AG04449 (cell line): ENCODE data around the gene PCSK2.

ENCODE experiments used
- CTCF ChIA-PET: fragments of 350-600 bp; formaldehyde crosslinking; extraction: SDS; loops from one replicate; lab custom pipeline; 2021; ENCODE audit warnings: antibody characterized with exemption; lab: Yijun Ruan, JAX
- POLR2A ChIA-PET: fragments of 400-600, 350-600 bp; formaldehyde crosslinking; extraction: SDS; loops from one replicate; lab custom pipeline; 2020; ENCODE audit warnings: antibody characterized with exemption, inconsistent platforms; lab: Yijun Ruan, JAX
- DNase-seq: peaks from one replicate; pipeline ENCODE4 v3.0.0-alpha.2; 2010; ENCODE audit warnings: low read depth, low spot score
- H3K4me3 ChIP-seq: 2 replicates; pipeline ENCODE4 v1.5.1; 2011; ENCODE audit warnings: low read depth, mild to moderate bottlenecking, control low read depth, low read length
- CTCF ChIP-seq: IDR thresholded peaks from one replicate; pipeline ENCODE4 v1.5.1; 2011; ENCODE audit warnings: mild to moderate bottlenecking, moderate library complexity, low read length, control low read depth, inconsistent platforms; ENCODE audit not compliant: insufficient read depth; ENCODE audit errors: missing control alignments

Gene PCSK2

DNA sequence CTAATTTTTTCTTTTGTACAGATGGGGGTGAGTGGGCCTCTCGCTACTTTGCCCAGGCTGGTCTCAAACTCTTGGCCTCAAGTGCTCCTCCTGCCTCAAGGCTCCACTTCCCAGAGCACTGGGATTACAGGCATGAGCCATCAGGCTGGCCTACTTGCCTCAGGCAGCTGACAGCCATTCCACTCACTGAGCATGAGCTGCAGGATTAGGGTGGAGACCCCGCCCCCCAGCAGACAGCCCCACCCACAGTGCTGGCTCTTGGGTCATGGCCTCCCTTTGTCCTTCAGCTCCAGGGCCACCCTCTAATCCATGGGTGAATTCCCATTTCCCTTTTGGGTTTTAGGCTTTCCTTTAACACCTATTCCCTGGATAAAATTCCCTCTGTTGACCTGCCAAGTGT, 222.2 kb downstream of the PCSK2 start:
- TF ChIP-seq CTCF: no peak
- H3K4me3 ChIP-seq: no peak overlapping the region
- ChIA-PET CTCF (interaction anchor here (1.5 kb wide), 1 partner anchor 19 kb away, joined by 3 read pairs; no protein-coding TSS in a partner anchor), POLR2A (no interaction called here)
- DNase-seq: no peak

DNA sequence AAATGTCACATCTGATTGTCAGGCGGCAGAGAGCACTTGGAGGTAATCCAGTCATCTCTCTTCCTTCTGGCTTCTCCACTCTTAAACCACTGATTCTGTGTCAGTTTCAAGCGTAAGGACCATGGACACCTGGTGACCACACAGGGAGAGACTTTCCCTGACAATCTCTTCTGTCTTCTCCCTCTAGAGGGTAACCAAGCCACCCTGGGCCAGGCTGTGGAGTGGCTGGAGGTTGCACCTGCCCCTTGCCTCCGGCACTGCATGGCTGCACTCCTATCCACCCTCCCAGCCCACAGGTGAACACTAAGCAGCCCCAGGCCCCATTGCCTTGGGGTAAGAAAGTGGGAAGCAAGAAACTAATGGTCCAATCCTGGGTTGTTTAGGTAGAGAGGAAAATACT, 225.6 kb downstream of the PCSK2 start:
- DNase-seq: no peak
- ChIA-PET POLR2A (no interaction called here), CTCF (interaction anchor here (1.1 kb wide), 1 partner anchor 648 kb away, joined by 3 read pairs; no protein-coding TSS in a partner anchor)
- TF ChIP-seq CTCF: no peak
- H3K4me3 ChIP-seq: no peak overlapping the region

- CTCF ChIA-PET: interaction anchor here (1.1 kb wide), 1 partner anchor 649 kb away, joined by 3 read pairs; no protein-coding TSS in a partner anchor
- POLR2A ChIA-PET: no interaction called here
- TF ChIP-seq CTCF: no peak
- H3K4me3 ChIP-seq: no peak overlapping the region
- DNase-seq: no peak
These were observed 226.8 kb downstream of the PCSK2 start for GRCh38 chr20:17453592-17453991.

GRCh38 chr20:17456279-17456678, 229.4 kb downstream of the PCSK2 start:
- no peak for DNase-seq
- TF ChIP-seq CTCF: no peak
- no peak overlapping the region for H3K4me3 ChIP-seq
- POLR2A ChIA-PET: no interaction called here
- CTCF ChIA-PET: no interaction called here

GRCh38 chr20:17457079-17457478, 230.2 kb downstream of the PCSK2 start:
- ChIA-PET POLR2A (no interaction called here), CTCF (no interaction called here)
- no peak for TF ChIP-seq CTCF
- no peak overlapping the region for H3K4me3 ChIP-seq
- DNase-seq: no peak

DNA sequence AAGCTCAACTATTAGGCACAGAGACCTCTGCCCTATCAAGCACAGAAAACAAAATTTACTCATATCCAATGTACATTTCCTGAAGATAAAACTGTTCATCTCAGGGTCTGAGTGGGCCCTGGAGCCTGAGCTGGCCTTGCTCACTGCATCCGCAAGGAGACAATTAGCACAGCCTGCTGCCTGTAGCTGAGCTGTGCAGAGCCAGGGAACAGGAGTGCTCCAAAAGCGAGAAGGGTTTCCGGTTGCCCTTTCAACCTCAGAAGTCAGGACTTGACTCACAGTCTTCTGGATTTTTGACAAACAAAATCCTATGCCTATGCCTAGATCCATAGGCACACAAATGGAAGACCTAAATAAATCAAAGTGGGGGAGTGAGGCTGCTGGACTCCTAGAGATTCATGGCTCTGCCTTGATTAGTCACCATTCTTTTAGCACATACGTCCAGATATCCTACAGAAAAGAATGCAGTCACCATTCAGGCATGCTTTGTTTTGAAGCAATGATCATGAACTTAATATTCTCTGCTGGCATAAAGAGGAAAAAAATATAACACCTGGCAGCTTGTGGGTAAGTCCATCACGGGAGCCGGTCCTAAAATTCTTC, 230.8 kb downstream of the PCSK2 start:
- TF ChIP-seq CTCF: no peak
- ChIA-PET CTCF (interaction anchor here (1.0 kb wide), 1 partner anchor 580 kb away, joined by 3 read pairs; no protein-coding TSS in a partner anchor), POLR2A (no interaction called here)
- no peak overlapping the region for H3K4me3 ChIP-seq
- DNase-seq: no peak
